GM19324 (cell line): ENCODE measurements around the gene SMOC1.

Source experiments
- ATAC-seq: cut with Tn5 transposase; IDR thresholded peaks from one replicate; pipeline ENCODE4 v1.9.1; 2021; ENCODE audit warnings: mild to moderate bottlenecking, moderate library complexity; ENCODE audit not compliant: unreplicated experiment, low FRiP score

Gene SMOC1, protein sequence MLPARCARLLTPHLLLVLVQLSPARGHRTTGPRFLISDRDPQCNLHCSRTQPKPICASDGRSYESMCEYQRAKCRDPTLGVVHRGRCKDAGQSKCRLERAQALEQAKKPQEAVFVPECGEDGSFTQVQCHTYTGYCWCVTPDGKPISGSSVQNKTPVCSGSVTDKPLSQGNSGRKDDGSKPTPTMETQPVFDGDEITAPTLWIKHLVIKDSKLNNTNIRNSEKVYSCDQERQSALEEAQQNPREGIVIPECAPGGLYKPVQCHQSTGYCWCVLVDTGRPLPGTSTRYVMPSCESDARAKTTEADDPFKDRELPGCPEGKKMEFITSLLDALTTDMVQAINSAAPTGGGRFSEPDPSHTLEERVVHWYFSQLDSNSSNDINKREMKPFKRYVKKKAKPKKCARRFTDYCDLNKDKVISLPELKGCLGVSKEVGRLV

DNA sequence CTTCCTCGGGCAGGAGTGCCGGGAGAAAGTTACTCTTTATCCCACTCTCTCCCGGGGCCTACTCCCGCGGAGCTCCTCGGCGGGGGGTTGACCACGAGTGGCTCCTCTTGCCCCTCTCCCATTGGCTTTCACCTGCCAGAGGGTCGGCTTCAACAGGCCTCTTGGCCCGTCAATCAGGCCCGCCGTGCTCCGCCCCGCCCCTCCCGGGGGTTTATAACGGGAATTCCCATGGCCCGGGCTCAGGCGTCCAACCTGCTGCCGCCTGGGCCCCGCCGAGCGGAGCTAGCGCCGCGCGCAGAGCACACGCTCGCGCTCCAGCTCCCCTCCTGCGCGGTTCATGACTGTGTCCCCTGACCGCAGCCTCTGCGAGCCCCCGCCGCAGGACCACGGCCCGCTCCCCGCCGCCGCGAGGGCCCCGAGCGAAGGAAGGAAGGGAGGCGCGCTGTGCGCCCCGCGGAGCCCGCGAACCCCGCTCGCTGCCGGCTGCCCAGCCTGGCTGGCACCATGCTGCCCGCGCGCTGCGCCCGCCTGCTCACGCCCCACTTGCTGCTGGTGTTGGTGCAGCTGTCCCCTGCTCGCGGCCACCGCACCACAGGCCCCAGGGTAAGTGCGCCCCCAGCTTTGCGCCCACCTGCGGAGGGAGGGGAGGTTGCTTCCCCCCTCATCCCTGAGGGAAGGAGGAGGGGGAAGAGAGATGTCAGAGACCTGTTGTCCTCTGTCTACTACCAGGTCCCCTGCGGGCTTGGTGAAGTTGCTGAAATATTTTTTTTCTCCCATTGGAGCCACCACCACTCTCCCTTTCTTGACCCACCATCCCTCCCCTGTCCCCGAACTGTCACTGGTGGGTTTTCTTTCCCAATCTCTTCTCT, at the start of gene SMOC1:
Gene SMOC1 (plus strand): TSS at position 242 of the 869 bp plus-strand sequence. CDS start 263 bp downstream, at position 505.
- ATAC-seq, result no peak

DNA sequence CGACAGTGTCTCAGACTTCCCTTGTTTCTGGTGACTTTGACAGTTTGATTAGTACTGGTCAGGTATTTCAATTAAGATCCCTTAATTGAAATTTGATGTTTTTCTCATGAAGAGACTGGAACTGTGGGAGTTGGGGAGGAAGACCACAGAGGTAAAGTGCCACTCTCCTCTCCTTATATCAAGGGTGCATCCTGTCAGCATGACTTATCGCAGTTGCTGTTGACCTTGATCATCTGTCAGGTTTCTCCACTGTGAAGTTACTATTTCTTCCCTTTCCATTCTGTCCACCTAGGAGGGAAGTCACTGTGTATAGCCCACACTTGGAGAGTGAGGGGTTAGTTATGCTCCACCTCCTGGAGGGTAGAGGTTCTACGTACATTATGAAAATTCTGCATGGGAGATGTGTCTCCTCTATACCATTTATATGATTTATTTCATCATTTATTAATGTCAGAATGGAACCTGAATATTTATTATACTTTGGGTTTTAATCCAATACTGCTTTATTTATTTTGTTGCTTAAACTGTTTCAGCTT, 40.3 kb upstream of the SMOC1 start:
- no peak for ATAC-seq

DNA sequence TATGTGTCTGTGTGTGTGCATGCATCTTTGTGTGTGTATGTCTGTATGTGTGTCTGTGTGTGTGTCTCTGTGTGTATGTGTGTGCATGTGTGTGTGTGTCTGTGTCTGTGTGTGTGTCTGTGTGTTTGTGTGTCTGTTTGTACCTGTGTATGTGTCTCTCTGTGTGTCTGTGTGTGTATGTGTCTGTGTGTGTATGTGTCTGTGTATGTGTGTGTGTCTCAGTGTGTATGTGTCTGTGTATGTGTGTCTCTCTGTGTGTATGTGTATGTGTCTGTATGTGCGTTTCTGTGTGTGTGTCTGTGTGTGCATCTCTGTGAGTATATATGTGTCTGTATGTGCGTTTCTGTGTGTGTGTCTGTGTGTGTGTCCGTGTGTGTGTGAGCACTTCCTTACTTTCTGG, 39.6 kb upstream of the SMOC1 start:
- no peak for ATAC-seq

DNA sequence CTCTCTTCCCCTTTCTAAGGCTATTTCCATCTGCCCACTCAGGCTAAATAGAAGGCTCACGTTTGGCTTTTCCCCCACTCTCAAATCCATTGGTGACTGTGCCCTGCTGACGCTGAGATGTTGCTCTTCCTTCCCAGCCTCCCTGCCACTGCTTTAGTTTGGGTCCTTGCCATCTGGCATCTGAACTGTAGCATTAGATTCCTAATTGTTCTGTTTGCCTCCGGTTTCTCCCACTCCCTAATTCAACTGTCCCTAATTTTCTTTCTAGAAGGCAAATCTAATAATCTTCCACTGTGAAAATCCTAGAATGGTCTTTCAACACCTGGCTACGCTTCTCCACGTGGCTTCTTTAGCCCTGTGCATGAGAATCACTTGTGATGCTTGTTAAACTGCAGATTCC, 37.6 kb upstream of the SMOC1 start:
- ATAC-seq, result no peak

DNA sequence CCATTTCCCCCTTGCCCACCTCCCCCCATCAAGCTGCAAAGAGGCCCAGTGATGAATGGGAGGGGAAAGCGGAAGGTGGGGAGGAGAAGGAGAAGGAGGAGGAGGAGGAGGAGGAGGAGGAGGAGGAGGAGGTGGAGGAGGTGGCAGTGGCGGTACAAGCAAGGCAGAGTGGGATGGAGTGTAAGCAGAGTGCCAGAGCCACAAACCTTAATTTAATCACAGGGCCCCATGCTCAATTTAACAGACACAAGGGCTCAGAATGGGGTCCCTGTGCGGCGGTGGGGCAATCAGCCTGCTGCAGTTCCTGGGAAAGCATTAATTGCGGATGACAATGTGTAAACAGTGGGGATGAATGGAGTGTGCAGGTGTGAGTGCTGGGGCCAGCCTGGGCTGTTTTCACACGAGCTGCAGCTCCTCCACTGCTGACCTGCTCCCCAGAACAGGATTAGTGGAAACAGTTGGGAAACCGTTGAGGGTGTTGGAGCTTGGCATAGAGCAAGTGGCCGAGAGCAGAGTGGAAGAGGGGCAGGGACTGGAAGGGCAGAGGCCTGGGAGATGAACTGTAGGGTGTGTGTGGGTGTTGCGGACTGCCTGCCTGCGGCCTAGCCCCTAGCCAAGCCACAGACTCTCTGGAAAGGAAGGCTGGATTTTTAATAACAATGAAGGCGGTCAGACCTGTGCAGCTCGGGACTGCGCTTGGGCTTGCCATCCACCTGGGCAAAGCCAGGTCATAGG, 36.4 kb upstream of the SMOC1 start:
- no peak for ATAC-seq

DNA sequence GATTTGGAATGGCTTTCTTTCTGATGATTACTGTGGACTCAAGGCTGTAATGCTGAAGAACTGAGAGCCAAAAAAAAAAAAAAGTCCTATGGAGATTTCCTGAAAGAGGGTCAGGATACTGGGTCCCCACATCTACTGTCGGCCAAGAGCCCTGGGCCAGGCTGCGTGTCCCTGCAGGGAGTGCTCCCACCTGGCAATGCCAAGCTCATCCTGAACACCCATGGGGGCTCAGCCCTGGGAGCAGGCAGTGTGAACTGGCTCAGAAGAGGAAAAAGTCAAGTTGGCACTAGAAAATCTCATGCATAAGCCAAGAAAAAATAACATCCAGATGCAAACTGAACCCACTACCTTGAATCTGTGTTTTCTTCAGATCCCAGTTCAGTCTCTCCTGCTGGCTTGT, 35.0 kb upstream of the SMOC1 start:
- no peak for ATAC-seq

DNA sequence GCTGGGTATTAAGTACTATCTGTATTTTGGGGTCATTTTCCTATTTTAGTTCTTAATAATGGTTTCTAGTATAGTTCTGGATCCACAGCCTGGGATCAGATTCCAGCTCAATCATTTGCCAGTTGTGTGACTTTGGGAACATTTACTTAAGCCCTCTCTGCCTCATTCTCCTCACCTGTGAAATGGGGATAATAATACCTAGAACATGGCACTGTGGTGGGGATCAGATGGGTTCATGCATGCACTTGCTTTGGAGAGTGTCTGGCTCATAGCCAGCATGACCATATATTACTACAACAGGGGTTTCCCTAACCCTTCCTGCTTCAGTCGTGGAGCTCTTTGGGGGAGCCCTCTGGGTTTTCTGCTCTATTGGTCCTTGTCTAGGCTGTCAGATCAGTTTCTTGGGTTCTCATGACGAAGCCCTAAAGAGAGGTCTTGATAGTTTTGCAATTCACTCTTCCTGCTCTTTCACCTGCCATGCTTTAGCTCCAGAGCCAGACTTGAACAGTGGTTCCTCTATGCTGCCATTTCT, 34.1 kb upstream of the SMOC1 start:
- ATAC-seq, result no peak

DNA sequence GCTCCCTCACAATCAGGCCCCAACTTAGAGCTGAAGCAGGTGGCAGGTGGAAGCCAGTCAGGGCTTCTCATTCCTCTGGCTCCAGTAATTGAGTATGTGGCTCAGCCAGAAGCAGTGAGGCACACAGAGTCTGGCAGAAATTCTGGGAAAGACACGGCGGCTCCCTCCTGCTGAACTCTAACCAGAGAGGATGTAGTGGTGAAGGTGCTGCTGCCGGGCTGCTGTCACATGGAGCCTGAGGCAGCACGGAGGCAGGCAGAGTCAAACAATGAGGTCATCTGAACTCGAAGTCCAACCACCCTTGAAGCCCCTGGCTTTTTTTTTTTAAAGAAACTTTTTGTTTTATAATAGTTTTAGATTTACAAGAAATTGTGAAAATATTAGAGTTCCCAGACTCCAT, 33.4 kb upstream of the SMOC1 start:
- no peak for ATAC-seq

DNA sequence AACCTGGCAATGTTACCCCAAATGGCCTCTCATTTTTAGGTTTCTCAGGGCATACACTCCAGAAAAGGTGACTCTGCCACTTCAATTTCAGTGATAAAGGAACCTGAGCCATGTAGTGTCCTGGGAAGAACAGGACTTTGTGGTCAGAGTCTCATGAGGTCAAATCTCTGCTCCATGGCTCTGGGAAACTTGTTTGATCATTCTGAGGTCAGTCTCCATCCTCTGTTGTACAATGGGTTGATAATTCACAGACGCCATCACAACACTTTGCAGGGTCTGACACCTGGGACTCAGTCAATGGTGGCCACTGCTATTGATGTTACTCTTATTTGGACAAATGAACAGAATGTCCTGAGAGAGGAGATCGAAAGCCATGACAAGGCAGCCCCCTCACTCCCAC, 31.1 kb upstream of the SMOC1 start:
- ATAC-seq, result no peak

DNA sequence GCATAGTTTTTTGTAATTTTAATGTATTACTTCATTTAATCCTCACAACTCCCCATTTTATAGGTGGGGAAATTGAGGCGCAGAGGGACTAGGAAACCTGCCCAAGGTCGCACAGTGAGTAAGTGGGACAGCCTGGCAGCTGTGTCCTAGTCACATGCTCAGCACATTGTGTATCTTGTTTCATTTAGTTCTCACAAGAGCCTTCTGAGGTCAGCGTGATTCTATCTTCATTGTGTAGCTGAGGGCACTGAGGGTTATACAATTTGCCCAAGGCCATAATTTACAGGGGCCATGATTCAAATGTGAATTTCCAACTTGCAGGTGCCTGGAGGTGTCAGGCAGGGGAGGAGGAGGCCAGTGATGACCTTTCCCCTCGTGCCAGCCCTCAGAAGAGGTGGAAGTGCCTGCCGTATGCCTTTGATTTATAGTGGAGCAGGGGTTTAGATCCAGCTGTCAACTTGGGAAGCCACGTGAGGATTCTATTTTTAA, 30.3 kb upstream of the SMOC1 start:
- ATAC-seq, result no peak

DNA sequence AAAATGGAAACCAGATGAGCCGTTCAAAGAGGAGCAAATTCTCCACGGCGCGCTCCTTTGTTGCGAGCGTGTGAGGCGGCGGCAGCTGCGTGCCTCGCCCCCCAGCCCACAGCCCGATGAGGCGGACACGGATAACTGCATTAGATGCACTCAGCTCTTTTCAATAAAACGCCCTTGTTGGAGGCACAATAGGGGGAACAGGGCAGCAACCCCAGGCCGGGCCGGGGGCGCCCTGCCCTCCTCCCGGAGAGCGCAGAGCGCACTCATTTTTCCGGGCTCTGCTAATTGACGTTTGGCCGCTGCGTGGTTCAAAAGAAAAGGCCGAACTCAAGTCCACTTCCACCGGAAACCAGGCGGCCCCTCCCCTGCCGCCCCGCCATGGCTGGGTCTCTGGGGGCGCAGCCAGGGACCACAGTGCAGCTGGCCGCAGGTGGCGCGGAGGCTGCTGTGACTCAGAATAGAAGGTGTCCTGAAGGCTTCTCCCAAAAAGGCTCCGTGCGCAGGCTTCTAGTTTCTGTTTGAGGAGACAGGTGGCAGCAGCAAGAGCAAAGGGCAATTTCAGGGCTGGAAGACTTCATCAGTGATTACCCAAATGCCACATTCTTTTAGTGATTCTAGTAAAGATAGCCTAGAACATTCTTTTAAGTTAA, 29.0 kb upstream of the SMOC1 start:
- ATAC-seq, result no peak

DNA sequence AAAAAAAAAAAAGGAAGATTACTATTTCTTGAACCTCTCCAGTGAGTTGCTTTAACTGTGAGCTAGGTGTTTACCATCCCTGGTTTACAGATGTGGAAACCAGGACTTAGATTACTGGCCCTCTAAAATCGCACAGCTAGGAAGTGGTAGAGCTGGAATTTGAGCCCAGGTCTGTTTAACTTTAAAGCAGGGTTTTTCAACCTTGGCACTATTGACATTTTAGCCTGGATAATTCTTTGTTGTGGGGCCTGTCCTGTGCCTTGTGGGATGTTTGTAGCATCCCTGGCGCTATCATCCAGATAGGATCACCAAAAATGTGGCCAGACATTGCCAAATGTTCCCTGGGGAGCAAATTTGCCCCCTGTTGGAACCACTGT, 28.5 kb upstream of the SMOC1 start:
- no peak for ATAC-seq

DNA sequence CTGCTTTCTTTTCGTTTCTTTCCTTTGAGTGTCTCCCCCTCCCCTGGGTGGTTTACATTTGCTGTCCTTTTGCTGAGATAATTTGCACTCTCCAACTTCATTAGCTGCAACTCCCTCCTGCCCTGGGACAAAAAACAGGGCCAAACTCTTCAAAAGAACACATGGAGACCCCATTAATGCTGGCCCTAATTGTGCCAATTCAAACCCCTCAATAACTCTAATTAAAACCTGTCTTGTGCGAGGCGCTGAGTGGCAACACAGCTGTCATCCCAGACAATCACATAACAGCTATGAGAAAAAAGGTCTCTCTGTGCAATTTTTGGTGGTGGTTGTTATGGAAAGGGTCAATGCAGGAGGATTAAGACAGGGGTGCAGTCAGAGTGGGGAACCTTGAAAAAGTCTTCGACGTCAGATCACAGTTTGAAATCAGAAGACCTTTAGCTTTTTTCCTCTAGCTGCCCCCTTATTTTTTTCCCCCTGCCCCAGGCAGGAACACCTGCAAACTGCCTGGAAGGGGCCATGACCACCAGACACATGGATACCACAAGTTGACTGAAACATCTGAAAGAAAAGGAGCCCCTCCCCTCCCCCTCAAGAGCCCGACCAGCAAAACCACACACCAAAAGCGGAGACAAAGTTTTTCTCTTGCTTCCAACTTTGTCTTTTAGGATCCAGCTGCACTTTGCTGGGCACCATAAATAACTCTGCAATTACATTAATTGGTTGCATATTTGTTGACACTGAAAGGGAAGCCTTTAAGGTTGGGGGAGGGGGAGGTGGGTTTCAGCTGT, 26.5 kb upstream of the SMOC1 start:
- no peak for ATAC-seq

DNA sequence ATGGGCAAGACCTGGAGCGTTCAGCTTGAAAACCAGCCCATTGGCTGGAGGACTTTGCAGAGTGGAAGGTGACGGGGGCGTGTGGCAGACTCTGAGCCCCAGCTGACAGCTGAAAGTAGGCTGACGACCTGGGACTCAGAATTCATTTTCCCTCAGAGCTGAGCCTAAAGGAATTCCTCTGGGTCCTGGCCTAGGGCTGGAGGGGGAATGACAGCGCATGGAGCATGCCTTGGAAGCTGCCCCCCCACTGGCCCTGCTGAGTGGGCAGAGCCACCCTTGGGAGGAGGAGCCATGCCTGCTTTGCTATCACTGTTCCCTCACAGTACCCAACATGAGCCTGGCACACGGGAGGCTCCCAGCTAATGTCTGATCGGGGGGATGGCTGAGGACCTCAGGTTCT, 25.4 kb upstream of the SMOC1 start:
- ATAC-seq, result no peak

DNA sequence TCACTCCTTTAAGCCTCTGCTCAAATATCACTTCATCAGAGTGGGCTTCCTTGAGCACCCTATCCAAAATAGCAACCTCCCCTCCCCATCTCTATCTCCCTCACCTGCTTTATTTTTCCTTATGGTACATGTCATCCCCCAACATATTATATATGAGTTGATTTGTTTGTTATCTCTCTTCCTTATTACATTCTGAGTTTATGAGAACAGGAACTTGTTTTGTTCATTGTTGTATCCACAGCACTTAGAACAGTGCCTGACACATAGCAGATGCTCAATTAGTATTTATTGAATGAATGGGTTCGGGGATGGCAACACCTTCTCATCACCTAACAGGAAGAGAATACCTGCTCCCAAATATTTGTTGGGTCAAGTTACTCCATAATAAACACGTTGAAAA, 24.6 kb upstream of the SMOC1 start:
- ATAC-seq, result no peak

DNA sequence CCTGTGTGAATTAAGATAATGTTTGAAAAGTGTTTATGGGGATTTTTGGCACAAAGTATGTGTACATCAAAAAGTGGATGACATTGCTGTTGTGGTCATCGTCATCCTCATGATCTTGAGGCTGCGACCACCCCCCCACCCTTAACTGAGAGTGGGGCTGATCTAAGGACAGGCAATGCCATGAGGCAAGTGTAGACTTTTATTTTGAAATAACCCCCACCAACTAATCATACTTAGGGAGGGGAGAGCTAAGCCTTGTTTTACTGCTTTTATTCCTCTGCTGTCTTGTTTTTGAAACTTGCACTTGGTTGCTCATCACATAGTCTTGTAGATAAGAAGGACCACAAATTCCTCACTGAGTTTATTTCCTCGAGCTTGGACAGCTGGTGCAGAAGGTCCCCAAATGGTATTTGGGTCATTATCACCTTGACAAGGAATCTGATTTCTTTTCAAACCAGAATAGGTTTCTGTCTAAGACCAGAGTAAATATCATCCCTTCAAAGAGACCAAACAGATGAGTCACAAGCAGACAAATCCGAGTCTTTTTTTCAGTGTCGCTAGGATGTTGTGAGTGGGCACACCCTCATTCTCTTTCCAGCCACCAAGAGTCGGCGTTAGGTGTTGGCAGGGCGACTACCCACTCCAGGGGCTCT, 23.9 kb upstream of the SMOC1 start:
- ATAC-seq, result no peak

DNA sequence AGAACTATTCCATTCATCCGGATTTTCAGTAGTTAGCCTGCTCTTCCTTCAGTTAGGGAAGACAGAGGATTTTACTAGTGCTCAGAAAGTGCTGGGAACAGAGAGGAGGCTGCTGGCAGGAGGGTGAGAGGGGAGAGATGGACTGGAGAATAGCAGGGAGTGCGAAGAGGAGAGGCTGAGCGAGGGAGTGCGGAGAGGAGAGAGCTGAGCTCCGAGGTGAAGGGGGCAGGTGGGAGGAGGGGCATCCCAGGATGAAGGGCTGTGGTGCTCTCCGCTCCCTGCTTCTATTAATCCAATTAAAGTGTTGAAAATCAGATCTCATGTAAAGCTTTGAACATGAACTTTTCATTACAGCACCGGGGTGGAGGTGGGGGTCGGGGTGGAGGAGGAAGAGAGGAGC, 20.4 kb upstream of the SMOC1 start:
- ATAC-seq, result no peak

DNA sequence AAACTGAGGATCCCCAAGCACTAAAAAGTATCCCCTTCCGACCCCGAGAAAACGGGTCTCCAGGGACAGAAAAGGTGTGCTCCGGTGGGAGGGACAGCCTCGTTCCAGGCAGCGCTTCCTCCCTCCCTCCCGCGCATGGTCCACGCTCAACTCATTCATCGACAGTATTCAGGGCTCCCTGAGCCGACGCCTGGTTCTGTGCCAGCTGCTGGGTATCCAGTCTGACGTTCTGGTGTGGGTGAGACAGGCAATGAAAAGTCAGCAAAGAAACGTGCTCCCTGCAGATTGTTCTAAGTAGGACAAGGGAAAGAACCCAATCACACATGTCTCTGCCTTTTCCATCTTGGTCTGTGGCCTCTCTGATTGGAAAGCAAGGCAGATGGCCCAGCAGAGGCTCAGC, 19.6 kb upstream of the SMOC1 start:
- no peak for ATAC-seq

DNA sequence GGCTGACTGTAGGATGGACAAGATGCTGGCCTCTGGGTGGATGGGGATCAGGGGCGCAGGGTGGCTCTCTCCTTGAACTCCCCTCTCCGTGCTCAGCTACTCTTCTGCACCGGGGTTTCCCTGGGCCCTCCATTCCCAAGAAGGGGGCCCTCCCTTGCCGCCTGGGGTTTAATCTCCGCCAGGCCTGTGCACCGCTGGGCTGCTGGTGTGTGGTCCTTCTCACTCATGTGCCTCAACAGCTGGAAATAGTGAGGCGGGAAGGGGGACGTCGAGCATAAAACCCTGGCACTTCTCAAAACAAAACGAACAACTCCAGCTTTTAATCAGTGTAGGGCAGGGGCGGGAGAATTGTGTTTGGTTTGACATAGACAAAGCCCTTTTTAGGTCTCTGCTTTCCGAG, 19.0 kb upstream of the SMOC1 start:
- no peak for ATAC-seq
